Brain pericyte (primary cell): ENCODE measurements around the gene CYP4V2.
"Not testable (repeated sequence)": the region's sequence is repeated elsewhere in the genome, so short reads cannot be mapped to it uniquely, and the experiment has no call there.

Experiments
- DNase-seq: peaks from one replicate; pipeline ENCODE4 v3.0.0-alpha.2; 2012; ENCODE audit warnings: low read depth, low spot score

CYP4V2 gene

DNA sequence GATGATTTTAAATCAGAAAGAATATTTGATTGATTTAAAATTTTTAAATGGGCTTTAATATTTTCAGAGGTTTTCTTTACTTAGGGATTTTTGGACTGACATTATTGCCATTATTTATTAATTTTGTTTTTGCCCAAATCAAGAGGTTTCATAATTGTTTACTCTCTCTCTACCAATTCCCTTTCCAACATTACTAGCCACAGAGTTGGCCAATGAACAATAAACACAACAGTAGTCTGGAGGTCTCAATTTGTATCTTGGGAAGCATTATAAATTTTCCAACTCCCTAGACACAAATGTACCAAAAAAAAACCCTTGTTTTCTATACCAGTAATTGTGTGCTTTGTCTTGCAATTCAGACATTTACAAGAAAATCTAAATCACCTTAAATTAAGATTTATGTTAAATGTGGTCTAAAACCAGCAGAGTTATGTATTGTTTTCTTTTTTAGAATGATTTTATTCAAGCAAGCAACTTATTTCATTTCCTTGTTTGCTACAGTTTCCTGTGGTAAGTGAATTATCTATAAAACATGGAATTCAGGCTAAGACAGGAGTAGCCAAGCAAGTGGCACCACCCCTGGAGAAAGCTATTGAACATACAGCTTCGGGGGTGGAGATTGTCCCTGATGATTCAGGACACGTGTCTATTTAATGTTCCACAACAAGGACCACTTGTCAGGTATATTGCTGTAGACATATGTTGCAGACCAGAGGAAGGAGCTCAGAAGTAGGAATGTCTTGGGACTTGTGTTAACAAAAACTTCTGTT is 36.6 kb downstream of the CYP4V2 start:
- no peak for DNase-seq

DNA sequence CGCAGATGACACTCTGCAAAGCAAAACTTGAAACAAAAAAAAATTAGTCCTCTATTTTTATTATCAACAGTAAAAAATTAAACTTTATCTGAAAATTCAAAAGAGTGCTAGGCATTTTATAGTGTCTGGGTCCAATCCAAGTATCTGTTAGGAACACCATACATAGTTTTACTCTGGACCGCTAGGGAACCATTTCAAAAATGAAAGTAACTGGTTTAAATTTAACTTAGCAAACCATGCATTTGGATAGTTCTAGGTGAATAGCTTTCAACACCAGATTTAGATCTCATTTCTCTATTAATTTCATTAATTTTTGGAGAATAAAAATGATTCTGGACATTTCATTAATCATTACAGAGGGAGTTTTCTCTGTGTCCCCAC is 37.1 kb downstream of the CYP4V2 start:
- no peak for DNase-seq

DNA sequence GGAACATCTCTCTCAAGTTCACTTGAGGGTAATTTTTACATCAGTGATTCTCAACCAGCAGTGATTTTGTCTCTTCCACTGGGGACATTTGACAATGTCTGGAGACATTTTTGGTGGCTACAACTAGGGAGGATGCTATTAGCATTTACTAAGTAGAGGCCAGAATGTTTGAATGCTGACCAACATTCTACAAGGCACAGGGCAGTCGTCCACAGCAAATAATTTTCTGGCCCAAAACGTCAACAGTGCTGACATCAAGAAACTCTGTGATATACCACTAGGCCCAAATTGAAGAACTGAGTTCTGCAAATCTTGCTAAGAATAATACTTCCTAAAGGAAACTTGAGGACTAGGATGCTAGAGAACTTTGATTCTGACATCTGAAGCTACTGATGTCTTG is 43.0 kb downstream of the CYP4V2 start:
- DNase-seq: no peak

DNA sequence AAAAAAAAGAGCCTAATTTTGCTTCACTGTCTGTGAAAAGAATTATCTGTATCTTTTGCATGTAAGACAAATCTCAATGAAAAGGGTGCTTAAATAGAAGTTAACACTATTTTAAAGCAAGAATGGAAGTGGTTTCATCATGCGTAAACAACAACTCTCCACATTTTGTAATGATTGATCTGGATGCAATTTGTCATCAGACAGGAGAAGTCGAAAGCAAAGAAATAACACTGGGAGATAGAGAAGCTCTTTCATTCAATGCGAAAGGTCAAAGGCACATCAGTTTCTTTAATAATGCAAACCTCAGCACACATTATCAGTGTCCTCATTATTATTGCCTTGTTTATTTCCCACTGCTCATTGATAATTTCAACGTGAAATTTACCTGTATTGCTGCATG is 44.8 kb downstream of the CYP4V2 start:
- no peak for DNase-seq

DNA sequence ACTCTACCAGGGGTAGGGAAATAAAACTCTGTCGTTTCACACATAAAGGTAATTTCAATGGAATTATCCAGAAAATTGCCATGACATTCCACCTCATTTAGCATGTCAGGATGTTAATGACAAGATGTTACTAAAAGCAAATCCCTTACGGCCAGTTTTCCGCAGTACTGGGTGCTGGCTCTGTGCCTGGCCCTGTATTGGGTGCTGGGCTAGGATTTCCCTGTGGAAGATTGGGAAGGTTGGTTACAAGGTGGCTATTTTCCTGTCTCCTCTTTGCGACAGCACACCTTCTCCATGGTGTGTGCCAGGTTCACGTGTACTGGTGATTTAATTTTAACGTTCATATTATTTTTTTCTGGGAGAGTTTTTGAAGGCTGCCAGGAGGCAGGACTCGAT is 49.1 kb downstream of the CYP4V2 start:
- DNase-seq: no peak

DNA sequence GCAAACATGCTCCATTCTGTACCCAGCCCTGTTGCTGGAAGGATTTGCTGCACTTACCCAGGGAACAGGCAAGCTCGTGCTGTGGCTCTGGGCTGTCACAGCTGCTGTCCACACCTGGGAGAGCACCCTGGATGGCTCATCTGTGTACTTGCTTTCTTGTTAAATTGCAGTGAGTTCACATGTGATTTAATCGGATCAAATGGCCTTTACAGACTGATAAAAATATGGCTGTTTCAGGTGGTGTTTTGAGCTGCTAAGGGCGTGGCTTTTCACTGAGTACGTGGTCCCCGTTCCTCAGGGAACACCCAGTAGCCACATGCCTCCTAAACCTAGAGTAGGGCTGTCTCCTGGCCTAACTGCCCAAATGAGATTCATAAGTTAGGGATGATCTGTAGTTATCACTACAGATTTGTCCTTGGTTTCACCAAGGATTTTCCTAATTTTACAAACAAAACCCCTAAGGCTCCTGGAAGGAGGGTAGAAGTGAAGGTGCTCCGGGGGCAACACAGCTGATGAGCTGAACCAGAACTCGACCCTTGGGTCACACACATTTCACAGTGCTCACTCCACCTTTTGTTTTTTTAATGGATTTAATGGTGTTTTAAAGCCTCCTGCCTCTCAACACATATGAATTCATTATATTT is 49.6 kb downstream of the CYP4V2 start:
- DNase-seq: no peak

DNA sequence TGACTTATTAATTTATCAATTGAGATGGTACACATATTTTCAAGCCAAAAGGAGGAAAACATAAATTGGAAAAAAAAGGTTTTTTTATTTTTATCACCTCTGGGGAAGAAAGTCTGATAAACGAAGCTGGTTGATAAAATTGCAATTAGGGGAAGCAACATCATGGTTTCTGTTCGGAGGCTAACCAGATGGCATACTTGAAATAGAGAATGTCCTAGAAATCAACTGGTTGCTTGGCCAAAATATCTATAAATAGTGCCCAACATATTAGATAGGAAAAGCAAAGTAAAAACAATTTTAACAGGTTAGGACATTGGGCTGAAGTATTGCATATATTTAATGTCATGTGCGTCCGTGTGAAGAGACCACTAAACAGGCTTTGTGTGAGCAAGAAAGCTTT is 50.2 kb downstream of the CYP4V2 start:
- DNase-seq: no peak

DNA sequence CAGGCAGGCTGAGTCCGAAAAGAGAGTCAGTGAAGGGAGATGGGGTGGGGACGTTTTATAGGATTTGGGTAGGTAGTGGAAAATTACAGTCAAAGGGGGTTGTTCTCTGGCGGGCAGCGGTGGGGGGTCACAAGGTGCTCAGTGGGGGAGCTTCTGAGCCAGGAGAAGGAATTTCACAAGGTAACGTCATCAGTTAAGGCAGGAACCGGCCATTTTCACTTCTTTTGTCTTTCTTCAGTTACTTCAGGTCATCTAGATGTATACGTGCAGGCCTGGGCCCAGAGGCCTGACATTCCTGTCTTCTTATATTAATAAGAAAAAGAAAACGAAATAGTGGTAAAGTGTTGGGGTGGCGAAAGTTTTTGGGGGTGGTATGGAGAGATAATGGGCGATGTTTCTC is 50.7 kb downstream of the CYP4V2 start:
- DNase-seq: not testable (repeated sequence)

DNA sequence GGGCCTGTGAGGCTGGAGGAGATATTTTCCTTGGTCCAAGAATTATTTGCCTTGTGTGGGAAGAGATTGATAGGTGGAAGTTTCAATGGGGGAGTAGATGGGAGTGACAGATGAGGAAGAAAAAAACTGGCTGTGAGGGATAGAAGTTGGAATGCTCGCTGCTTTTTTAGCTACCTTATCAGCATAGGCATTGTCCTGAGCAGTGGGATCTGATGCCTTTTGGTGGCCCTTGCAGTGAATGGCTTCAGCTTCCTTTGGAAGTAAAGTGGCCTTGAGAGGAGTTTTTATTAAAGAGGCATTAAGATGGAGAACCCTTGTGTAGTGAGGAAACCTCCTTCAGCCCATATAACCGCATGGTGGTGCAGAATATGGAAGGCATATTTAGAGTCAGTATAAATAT is 52.0 kb downstream of the CYP4V2 start:
- no peak for DNase-seq

DNA sequence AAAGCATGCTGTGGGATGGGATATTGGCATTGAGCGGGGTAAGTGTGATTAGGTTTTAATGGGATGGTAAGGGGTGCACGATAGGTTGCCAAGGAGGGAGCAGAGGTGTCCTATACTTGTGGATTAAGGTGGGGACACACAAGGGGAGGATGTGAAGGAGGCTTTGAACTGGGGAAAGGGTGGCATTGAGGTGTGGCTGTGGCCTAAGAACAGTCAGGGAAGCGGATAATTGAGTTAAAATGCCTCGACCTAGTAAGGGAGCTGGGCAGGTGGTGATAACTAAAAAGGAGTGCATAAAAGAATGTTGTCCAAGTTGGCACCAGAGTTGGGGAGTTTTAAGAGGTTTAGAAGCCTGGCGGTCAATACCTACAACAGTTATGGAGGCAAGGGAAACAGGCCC is 53.5 kb downstream of the CYP4V2 start:
- no peak for DNase-seq

DNA sequence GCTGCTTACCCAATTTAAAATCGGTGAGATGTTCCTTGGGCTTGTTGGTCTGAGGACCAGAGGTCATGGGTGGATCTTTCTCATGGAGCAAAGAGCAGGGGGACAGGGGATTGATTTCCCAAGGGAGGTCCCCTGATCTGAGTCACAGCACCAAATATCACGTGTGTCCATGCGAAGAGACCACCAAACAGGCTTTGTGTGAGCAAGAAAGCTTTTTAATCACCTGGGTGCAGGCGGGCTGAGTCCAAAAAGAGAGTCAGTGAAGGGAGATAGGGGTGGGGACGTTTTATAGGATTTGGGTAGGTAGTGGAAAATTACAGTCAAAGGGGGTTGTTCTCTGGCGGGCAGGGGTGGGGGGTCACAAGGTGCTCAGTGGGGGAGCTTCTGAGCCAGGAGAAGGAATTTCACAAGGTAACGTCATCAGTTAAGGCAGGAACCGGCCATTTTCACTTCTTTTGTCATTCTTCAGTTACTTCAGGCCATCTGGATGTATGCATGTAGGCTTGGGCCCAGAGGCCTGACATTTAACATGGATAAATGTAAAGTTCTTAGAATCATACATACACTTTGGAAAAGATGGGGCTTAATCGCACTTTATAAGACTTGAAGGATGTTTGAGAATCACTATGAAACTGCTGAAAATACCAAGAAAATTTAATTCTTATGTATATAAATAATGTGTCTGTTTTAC is 55.8 kb downstream of the CYP4V2 start:
- not testable (repeated sequence) for DNase-seq

DNA sequence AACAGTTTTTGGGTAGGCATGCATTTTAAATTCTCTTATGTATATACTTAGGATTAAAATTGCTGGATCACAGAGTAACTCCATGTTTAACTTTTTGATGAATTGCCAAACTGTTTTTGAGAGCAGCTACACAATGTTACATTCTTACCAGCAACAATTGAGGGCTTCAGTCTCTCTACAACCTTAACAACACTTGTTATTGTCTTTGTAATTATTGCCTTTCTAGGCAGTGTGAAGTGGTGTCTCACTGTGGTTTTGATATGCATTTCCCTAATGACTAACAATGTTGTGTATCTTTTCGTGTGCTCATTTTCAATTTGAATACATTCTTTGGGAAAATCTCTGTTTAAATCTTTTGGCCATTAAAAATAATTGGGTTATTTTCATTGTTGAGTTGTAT is 57.3 kb downstream of the CYP4V2 start:
- DNase-seq: no peak

DNA sequence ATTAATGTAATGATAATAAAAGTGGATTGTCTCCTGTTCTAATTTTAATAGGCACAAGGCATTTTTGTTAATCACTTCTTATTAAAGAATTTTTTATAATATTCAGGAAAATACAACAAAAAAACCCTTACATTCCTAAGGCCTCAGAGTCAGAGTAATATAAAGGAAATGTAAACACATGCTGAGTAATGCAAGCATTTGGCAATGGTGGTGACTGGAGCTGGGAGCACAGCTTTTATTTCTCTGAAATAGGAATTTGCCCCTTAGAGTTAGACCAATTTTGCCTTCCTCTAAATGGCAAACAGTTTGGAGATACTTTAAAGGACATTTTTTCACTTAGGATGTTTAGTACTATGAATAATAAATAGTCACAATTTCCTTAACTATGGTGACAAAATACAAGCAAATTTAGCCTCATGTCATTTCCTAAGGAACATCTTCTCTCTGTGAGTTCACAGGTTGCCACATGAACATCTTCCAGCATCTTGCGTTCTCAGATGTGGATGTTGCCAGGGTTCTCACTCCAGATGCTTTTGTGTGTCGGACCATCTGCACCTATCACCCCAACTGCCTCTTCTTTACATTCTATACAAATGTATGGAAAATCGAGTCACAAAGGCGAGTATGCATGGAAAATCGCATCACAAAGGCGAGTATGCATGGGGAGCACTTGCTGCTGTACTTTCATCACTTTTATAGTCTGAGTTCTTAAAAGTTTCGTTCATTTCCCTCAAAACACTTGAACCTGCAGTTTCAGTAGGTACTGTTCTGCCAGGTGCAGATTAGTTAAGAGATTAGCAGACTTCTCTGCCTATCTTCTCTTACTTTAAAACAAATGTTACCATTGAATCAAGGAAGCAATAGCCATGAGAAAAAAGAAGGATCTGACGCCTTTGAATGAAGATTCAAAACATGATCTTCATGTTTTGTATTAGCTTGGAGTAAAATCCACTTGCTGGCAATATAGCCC is 58.7 kb downstream of the CYP4V2 start:
- DNase-seq: no peak

DNA sequence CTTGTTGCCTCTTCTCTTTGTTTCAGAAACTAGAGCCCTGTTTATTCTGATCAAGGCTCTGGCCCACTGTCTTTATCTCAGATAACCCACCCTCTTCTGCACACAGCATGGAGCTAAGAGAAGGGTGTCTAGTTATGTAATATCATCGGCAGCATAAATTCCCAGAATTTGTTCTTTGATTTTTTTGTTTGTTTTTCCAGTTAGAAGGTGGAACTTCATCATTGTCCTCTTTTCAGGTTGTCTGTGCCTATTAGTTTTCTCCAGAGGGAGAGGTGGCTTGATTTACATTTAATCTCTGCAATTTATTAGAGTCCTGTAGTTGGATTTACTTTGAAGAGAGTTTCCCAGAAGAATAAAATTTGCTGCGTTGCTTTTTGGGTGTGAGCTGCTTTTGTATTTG is 59.4 kb downstream of the CYP4V2 start:
- DNase-seq: no peak

DNA sequence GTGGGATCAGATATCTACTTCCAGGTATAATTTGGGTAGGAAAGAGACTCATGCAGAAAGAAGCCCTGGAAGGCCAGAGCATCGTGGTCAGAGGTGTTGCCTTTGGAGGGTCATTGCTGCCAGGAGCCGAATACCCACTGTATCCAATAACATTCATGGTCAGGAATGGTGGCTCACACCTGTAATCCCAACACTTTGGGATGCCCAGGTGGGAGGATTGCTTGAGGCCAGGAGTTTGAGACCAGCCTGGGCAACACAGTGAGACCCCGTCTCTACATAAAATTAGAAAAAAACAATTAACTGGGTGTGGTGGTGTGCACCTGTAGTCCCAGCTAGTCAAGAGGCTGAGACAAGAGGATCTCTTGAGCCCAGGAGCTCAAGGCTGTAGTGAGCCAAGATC is 63.8 kb downstream of the CYP4V2 start:
- no peak for DNase-seq

DNA sequence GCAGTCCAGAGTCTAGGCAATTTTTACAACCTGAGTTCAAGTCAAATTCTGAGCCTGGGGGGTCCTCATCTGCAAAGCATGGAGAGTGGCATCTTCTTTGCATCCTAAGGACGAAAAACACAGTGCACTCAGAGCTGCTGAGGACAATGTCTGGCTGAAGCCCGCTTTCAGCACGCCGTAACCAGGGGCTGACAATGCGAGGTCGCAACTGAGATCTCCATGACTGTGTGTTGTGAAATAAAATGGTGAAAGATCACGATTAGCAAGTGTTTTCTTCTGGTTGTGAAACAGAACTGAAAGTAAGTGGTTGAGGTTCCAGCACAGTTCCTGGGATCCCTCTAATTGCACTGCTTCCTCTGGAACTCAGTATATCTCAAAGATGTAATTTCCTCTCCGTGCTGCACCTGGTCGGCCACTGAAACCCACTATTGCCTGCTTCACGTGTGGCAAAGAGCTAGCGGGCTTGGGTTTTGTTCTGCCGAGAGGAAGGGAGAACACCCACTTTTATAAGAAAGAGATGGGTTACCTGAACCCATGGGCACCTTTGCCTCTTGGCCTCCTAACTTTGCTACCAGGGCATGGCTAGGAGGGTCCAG is 66.9 kb downstream of the CYP4V2 start:
- DNase-seq: no peak

DNA sequence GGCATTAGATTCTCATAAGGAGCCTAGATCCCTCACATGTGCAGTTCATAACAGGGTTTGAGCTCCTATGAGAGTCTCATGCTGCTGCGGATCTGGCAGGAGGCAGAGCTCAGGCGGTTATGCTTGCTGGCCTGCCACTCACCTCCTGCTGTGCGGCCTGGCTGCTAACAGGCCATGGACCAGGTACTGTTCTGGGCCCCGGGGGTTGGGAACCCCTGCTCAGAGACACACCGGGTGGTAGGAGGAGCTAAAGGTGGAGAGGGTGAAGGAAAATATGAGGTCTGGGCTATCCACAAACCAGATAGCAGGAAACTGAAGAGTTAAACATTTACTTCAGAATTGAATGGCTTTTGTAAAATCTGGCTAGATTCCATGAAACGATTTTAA is 68.7 kb downstream of the CYP4V2 start:
- no peak for DNase-seq
